Testis (tissue), 2 donors: ENCODE data around the gene TMEM242.

Experiments used
- POLR2A ChIP-seq: fragments of 450-650 bp; IDR thresholded peaks from one replicate; pipeline ENCODE4 v1.6.1; 2017; ENCODE audit warnings: antibody characterized with exemption, mild to moderate bottlenecking, moderate library complexity
- TF ChIP-seq, protein P1 (sequence below), 3 experiments: fragments of 450-650 bp in 2 of 3; fragments of 200-600 bp in 1 of 3; sonication (generic) in 1 of 3; IDR thresholded peaks; one replicate each; pipeline ENCODE4 v1.5.1; 2016 to 2019; ENCODE audit warnings: antibody characterized with exemption in 3 of 3, mild to moderate bottlenecking in 2 of 3, moderate library complexity in 1 of 3

- TF ChIP-seq POLR2A = no peak
- TF ChIP-seq, protein P1, sequence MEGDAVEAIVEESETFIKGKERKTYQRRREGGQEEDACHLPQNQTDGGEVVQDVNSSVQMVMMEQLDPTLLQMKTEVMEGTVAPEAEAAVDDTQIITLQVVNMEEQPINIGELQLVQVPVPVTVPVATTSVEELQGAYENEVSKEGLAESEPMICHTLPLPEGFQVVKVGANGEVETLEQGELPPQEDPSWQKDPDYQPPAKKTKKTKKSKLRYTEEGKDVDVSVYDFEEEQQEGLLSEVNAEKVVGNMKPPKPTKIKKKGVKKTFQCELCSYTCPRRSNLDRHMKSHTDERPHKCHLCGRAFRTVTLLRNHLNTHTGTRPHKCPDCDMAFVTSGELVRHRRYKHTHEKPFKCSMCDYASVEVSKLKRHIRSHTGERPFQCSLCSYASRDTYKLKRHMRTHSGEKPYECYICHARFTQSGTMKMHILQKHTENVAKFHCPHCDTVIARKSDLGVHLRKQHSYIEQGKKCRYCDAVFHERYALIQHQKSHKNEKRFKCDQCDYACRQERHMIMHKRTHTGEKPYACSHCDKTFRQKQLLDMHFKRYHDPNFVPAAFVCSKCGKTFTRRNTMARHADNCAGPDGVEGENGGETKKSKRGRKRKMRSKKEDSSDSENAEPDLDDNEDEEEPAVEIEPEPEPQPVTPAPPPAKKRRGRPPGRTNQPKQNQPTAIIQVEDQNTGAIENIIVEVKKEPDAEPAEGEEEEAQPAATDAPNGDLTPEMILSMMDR (IDR thresholded peaks at IDR 0.05) = no peak
Observed at GRCh38 chr6:157325069-157325805, 1.9 kb upstream of the TMEM242 start.
